Tibial nerve (tissue), 4 donors: Measurements from ENCODE around the gene SUSD4. TPM values are rescaled to one million over a fixed set of nuclear protein-coding genes. Genes with fewer than 3 reads are reported as not detected.

Experiments
- DNase-seq, 2 donors: peaks; one replicate each; pipeline ENCODE4 v3.0.0-alpha.2; 2019; ENCODE audit warnings: low spot score in 2 of 2
- H3K27ac ChIP-seq, 4 donors: fragments of 200-600 bp; sonication (generic) in 3 of 4; one replicate each; pipeline ENCODE4 v1.5.1; 2017 to 2019; ENCODE audit warnings: mild to moderate bottlenecking in 1 of 4
- H3K27me3 ChIP-seq, 2 donors: fragments of 200-600 bp; sonication (generic) in 1 of 2; one replicate each; pipeline versions ENCODE4 v1.5.1 to v1.6.0; 2017 to 2019
- H3K36me3 ChIP-seq, 3 donors: fragments of 200-600 bp; sonication (generic); one replicate each; pipeline ENCODE4 v1.5.1; 2018 to 2019
- H3K4me1 ChIP-seq, 4 donors: fragments of 200-600 bp; sonication (generic) in 3 of 4; one replicate each; pipeline ENCODE4 v1.5.1; 2017 to 2019
- H3K4me3 ChIP-seq, 4 donors: fragments of 200-600 bp; sonication (generic) in 3 of 4; one replicate each; pipeline ENCODE4 v1.5.1; 2017 to 2019; ENCODE audit warnings: mild to moderate bottlenecking in 1 of 4, moderate library complexity in 1 of 4
- H3K9me3 ChIP-seq, 4 donors: fragments of 200-600 bp; sonication (generic) in 3 of 4; one replicate each; pipeline ENCODE4 v1.5.1; 2017 to 2019
- EP300 ChIP-seq, 2 donors: sonication (generic); formaldehyde crosslinking; IDR thresholded peaks; one replicate each; pipeline ENCODE4 v1.6.1; 2017; ENCODE audit warnings: antibody characterized with exemption in 2 of 2, mild to moderate bottlenecking in 1 of 2
- POLR2A ChIP-seq, 2 donors: fragments of 450-650 bp; IDR thresholded peaks; one replicate each; pipeline ENCODE4 v1.6.1; 2017; ENCODE audit warnings: antibody characterized with exemption in 2 of 2, mild to moderate bottlenecking in 2 of 2, moderate library complexity in 2 of 2
- WGBS, 2 donors: methylation state at CpG; one replicate each; pipeline ENCODE4 v1.1.5; 2018; 5-methylcytosine and 5-hydroxymethylcytosine counted together
- total RNA-seq, 4 donors: library from RNA; depleted of rRNA; stranded (reverse); fragments of >200 nt; gene quantifications; one replicate each; pipeline ENCODE4 v1.1.0, GENCODE V29; 2016
- TF ChIP-seq, protein P1 (sequence below), 5 experiments: fragments of 200-600 bp in 3 of 5; fragments of 450-650 bp in 2 of 5; sonication (generic) in 3 of 5; IDR thresholded peaks; one replicate each; pipeline ENCODE4 v1.5.1; 2016 to 2019; ENCODE audit warnings: antibody characterized with exemption in 5 of 5, mild to moderate bottlenecking in 3 of 5, moderate library complexity in 2 of 5

Gene SUSD4
- total RNA-seq, 4 donors from 2014 or later = not detected

DNA sequence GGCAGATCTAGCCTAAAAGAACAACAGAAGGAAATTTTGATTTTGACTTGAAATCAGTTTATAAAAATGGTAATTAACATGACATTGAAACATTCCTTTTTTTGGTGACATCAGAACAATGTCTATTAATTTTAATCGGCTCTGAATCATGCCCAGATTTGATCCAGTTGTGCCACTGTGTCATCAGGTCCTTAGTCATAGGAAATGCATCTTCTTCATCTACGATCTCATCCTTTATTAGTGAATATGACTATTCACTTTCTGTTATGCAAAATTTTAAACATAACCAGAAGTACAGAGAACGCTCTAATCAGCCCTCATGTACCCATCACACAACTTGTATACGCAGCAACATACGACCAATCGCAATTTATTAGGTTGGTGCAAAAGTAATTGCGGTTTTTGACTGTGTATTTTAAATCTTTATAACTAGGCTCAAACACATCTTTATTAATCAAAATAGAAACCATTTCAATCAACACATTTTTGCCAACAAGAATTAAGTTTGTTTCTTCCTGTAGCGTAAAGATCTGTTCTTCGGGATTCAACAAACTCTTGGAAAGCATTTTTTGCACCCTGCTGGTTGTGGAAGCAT, 180.6 kb downstream of the SUSD4 start:
- no peak for DNase-seq
- Histone ChIP-seq H3K4me1 (peaks cover 2 to 29% (median 10%) of the 10 kb centered on the region in 4 donors), H3K27me3 (no peaks in the 10 kb centered on the region), H3K4me3 (no peak overlapping the region), H3K36me3 (no peaks in the 10 kb centered on the region), H3K27ac (no peak overlapping the region), H3K9me3 (no peaks in the 10 kb centered on the region)
- TF ChIP-seq POLR2A (IDR thresholded peaks at IDR 0.05) = no peak
- no peak for TF ChIP-seq EP300 (IDR thresholded peaks at IDR 0.05)
- TF ChIP-seq, protein P1, sequence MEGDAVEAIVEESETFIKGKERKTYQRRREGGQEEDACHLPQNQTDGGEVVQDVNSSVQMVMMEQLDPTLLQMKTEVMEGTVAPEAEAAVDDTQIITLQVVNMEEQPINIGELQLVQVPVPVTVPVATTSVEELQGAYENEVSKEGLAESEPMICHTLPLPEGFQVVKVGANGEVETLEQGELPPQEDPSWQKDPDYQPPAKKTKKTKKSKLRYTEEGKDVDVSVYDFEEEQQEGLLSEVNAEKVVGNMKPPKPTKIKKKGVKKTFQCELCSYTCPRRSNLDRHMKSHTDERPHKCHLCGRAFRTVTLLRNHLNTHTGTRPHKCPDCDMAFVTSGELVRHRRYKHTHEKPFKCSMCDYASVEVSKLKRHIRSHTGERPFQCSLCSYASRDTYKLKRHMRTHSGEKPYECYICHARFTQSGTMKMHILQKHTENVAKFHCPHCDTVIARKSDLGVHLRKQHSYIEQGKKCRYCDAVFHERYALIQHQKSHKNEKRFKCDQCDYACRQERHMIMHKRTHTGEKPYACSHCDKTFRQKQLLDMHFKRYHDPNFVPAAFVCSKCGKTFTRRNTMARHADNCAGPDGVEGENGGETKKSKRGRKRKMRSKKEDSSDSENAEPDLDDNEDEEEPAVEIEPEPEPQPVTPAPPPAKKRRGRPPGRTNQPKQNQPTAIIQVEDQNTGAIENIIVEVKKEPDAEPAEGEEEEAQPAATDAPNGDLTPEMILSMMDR (IDR thresholded peaks at IDR 0.05) = no peak
- WGBS, 2 donors = 87 to 91% methylated on average over 9 of the region's 9 CpGs

DNA sequence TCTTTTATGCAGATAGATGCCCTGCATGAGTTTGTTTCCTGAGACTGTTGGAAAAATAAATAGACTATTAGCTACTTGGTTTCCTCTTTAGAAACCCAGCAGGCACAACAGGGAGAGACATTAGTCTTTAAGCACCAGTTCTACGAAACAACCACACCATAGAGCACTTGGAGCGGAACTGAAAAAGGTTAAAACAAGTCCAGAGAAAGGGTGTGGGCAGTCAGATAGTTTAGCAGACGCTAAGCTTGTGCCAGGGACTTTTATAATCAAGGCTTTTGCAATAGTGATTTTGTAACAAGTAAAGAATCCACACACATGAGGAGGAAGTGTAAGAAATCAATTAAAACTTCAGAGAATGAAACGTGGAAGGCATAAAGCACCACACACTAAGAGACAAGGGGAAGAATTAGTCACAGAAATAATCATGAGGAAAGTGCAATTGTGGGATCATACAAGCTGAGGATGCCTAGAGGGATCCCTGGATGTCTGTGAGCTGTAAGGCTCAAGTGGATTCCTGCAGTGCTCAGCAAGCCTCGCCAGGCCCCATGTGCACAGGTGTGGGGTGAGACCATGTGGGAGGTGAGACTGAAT, 183.2 kb downstream of the SUSD4 start:
- H3K9me3 ChIP-seq = no peaks in the 10 kb centered on the region
- 21 to 26% methylated on average over 5 of the region's 5 CpGs for WGBS, 2 donors
- peaks cover 2 to 29% (median 10%) of the 10 kb centered on the region in 4 donors for H3K4me1 ChIP-seq
- no peaks in the 10 kb centered on the region for H3K27me3 ChIP-seq
- no peak for TF ChIP-seq POLR2A (IDR thresholded peaks at IDR 0.05)
- peak; percentile 66 to 88 for TF ChIP-seq EP300 (IDR thresholded peaks at IDR 0.05)
- H3K4me3 ChIP-seq = no peak overlapping the region
- peak in 1 of 2 donors; percentile 50 for DNase-seq
- no peaks in the 10 kb centered on the region for H3K36me3 ChIP-seq
- peak overlapping the region in 3 of 4 donors; percentile 11 to 73 (median 42) for H3K27ac ChIP-seq

DNA sequence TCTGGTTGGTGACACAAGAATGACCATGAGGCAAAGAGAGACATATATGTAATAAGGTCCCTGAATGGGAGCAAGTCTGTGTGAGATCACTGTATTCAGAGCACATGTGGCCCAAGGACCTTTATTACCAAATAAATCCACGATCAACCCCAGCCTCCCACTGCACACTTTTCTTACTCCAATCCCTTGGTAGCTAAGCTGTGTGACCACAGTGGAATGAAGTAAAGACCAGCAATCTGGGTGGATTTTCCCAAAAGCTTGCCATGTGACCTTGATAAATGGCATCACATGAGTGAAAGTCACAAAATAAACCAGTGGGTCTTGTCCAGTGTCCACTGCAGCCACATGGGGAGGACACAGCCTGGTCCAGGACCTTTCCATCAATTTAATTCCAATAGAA, 184.2 kb downstream of the SUSD4 start:
- no peaks in the 10 kb centered on the region for H3K27me3 ChIP-seq
- no peak overlapping the region for H3K4me3 ChIP-seq
- H3K4me1 ChIP-seq = peaks cover 2 to 29% (median 10%) of the 10 kb centered on the region in 4 donors
- DNase-seq = no peak
- no peaks in the 10 kb centered on the region for H3K36me3 ChIP-seq
- TF ChIP-seq, protein P1 (IDR thresholded peaks at IDR 0.05) = no peak
- TF ChIP-seq EP300 (IDR thresholded peaks at IDR 0.05) = no peak
- H3K27ac ChIP-seq = peak overlapping the region in 2 of 4 donors; percentile 17 to 39
- WGBS, 2 donors = 47 to 88% methylated on average over 1 of the region's 1 CpG
- no peaks in the 10 kb centered on the region for H3K9me3 ChIP-seq

GRCh38 chr1:223179280-223179679, 184.7 kb downstream of the SUSD4 start:
- H3K9me3 ChIP-seq = no peaks in the 10 kb centered on the region
- TF ChIP-seq POLR2A (IDR thresholded peaks at IDR 0.05) (no peak), EP300 (IDR thresholded peaks at IDR 0.05) (no peak)
- TF ChIP-seq, protein P1 (IDR thresholded peaks at IDR 0.05) = no peak
- H3K27ac ChIP-seq = peak overlapping the region in 1 of 4 donors; percentile 39
- H3K27me3 ChIP-seq = no peaks in the 10 kb centered on the region
- H3K4me1 ChIP-seq = peaks cover 2 to 29% (median 10%) of the 10 kb centered on the region in 4 donors
- no peak overlapping the region for H3K4me3 ChIP-seq
- no peaks in the 10 kb centered on the region for H3K36me3 ChIP-seq
- 94 to 97% methylated on average over 3 of the region's 3 CpGs for WGBS, 2 donors
- no peak for DNase-seq

GRCh38 chr1:223177681-223178080, 186.3 kb downstream of the SUSD4 start:
- WGBS, 2 donors = 31 to 36% methylated on average over 5 of the region's 5 CpGs
- no peaks in the 10 kb centered on the region for H3K36me3 ChIP-seq
- no peak for DNase-seq
- H3K9me3 ChIP-seq = no peaks in the 10 kb centered on the region
- no peak overlapping the region for H3K4me3 ChIP-seq
- H3K27me3 ChIP-seq = no peaks in the 10 kb centered on the region
- H3K27ac ChIP-seq = peak overlapping the region in 2 of 4 donors; percentile 11 to 46
- peak in 1 of 2 donors; percentile 80 for TF ChIP-seq EP300 (IDR thresholded peaks at IDR 0.05)
- TF ChIP-seq, protein P1 (IDR thresholded peaks at IDR 0.05) = no peak
- no peak for TF ChIP-seq POLR2A (IDR thresholded peaks at IDR 0.05)
- peaks cover 2 to 29% (median 10%) of the 10 kb centered on the region in 4 donors for H3K4me1 ChIP-seq
